ENCODE measurements around the gene NFYC. TPM values are rescaled to one million over a fixed set of nuclear protein-coding genes. Genes with fewer than 3 reads are reported as not detected.

The NFYC gene
- total and polyA plus RNA-seq, 2 of the 8 experiments (the other 6 are each of a cell fraction or from before 2014, with no cell fraction given): 54.1 to 124 TPM

DNA sequence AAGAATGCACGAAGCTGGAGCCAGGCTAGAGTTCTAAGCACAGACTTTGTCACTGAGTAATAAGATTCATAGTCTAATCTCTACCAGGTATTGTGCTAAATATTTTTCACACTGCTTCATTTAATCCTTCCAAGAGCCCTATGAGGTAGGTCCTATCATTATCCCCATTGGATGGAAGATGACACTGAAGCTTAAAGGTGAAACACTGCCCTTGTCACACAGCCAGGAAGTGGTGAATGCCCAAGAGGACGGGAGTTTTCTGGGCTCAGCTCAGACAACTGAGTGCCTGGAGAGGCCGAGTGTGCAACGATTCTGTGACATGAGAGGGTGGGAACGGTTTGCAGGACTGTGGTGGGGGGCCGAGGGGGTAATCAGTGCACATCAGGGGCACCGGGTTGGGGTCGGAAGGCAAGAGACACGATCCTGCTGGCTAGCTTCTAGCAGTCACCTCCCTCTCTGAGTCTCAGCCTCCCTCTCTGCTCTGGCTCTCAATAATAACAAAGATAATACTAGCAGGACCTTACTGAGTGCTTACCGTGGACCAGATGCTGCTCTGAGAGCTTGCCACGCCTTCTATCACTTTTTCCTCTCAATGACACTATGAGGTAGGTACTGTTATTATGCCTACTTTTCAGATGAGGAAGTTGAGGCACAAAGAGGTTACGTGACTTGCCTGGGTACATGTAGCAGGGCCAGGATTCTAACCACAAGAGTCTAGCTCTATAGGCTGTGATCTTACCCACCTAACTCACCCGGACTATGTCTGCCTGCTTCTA, 104.5 kb downstream of the NFYC start (continued):
- TF ChIP-seq FOSL1 (IDR thresholded peaks at IDR 0.05; ENCODE audit: insufficient read depth, low read depth, low read length) (no peak), SIRT6 (IDR thresholded peaks at IDR 0.05; ENCODE audit: low read length) (no peak)
